AG09319 (cell line): ENCODE data around the gene CALD1.

ENCODE experiments used
- DNase-seq: peaks from one replicate; pipeline ENCODE4 v3.0.0-alpha.2; 2010; ENCODE audit warnings: low read depth; ENCODE audit errors: extremely low read depth
- CTCF ChIP-seq: IDR thresholded peaks from 2 replicates; pipeline ENCODE4 v1.5.1; 2011; ENCODE audit warnings: low read depth, mild to moderate bottlenecking, inconsistent platforms, low read length, moderate library complexity

CALD1 gene

GRCh38 chr7:134903073-134903790 lies 123.8 kb downstream of the CALD1 start:
- TF ChIP-seq CTCF: no peak
- DNase-seq: no peak

- TF ChIP-seq CTCF: peak; percentile 52
- DNase-seq: peak; percentile 81
These were observed 125.9 kb downstream of the CALD1 start for GRCh38 chr7:134905375-134905774.

GRCh38 chr7:134907000-134907399 lies 127.6 kb downstream of the CALD1 start:
- DNase-seq: no peak
- TF ChIP-seq CTCF: no peak

- TF ChIP-seq CTCF: no peak
- no peak for DNase-seq
These were observed 128.2 kb downstream of the CALD1 start for GRCh38 chr7:134907639-134908038.

GRCh38 chr7:134908289-134908688 lies 128.9 kb downstream of the CALD1 start:
- no peak for DNase-seq
- TF ChIP-seq CTCF: no peak

- no peak for DNase-seq
These were observed 130.9 kb downstream of the CALD1 start for GRCh38 chr7:134910214-134910890.

More at GRCh38 chr7:134910214-134910890, 130.9 kb downstream of the CALD1 start:
- TF ChIP-seq CTCF: no peak
